Esophagus muscularis mucosa (tissue), 3 donors: ENCODE measurements around the gene LRP5.

Experiments
- POLR2A ChIP-seq: fragments of 450-650 bp; IDR thresholded peaks from one replicate; pipeline ENCODE4 v1.6.1; 2017; ENCODE audit warnings: antibody characterized with exemption, moderate library complexity, mild to moderate bottlenecking, low read depth
- TF ChIP-seq, protein P1 (sequence below), 3 experiments: fragments of 200-600 bp in 2 of 3; fragments of 450-650 bp in 1 of 3; sonication (generic) in 2 of 3; IDR thresholded peaks; one replicate each; pipeline ENCODE4 v1.5.1; 2017 to 2019; ENCODE audit warnings: antibody characterized with exemption in 3 of 3, mild to moderate bottlenecking in 2 of 3, moderate library complexity in 1 of 3

GRCh38 chr11:68413591-68413999, 101.2 kb downstream of the LRP5 start:
- no peak for TF ChIP-seq POLR2A
- TF ChIP-seq, protein P1, sequence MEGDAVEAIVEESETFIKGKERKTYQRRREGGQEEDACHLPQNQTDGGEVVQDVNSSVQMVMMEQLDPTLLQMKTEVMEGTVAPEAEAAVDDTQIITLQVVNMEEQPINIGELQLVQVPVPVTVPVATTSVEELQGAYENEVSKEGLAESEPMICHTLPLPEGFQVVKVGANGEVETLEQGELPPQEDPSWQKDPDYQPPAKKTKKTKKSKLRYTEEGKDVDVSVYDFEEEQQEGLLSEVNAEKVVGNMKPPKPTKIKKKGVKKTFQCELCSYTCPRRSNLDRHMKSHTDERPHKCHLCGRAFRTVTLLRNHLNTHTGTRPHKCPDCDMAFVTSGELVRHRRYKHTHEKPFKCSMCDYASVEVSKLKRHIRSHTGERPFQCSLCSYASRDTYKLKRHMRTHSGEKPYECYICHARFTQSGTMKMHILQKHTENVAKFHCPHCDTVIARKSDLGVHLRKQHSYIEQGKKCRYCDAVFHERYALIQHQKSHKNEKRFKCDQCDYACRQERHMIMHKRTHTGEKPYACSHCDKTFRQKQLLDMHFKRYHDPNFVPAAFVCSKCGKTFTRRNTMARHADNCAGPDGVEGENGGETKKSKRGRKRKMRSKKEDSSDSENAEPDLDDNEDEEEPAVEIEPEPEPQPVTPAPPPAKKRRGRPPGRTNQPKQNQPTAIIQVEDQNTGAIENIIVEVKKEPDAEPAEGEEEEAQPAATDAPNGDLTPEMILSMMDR (IDR thresholded peaks at IDR 0.05) = no peak
